Central memory CD8-positive, alpha-beta T cell (primary cell): Measurements from ENCODE around the gene EEA1.

Experiments
- ATAC-seq: fragments of 150-1000 bp; cut with Tn5 transposase; replicated peaks from 2 replicates; pipeline ENCODE4 v1.10.0; 2022; ENCODE audit warnings: mild to moderate bottlenecking, moderate FRiP score, moderate number of reproducible peaks; ENCODE audit not compliant: poor library complexity, severe bottlenecking; ENCODE audit errors: extremely low read depth
- DNase-seq, 2 donors: peaks; one replicate each; pipeline ENCODE4 v3.0.0; 2021; ENCODE audit warnings: low spot score in 2 of 2
- H3K27ac Mint-ChIP-seq: one replicate; pipeline ENCODE4 v1.8.0; 2022; ENCODE audit warnings: low read depth, mild to moderate bottlenecking, moderate library complexity, mixed read lengths
- H3K27me3 Mint-ChIP-seq: one replicate; pipeline ENCODE4 v1.8.0; 2022; ENCODE audit warnings: mixed read lengths
- H3K36me3 Mint-ChIP-seq: one replicate; pipeline ENCODE4 v1.8.0; 2022; ENCODE audit warnings: mild to moderate bottlenecking, moderate library complexity, mixed read lengths; ENCODE audit not compliant: insufficient read depth
- H3K4me1 Mint-ChIP-seq: one replicate; pipeline ENCODE4 v1.8.0; 2022; ENCODE audit warnings: mixed read lengths
- H3K4me3 Mint-ChIP-seq: one replicate; pipeline ENCODE4 v1.8.0; 2022; ENCODE audit warnings: mild to moderate bottlenecking, moderate library complexity, mixed read lengths
- H3K9me3 Mint-ChIP-seq: one replicate; pipeline ENCODE4 v1.8.0; 2022; ENCODE audit warnings: mixed read lengths

Gene EEA1

DNA sequence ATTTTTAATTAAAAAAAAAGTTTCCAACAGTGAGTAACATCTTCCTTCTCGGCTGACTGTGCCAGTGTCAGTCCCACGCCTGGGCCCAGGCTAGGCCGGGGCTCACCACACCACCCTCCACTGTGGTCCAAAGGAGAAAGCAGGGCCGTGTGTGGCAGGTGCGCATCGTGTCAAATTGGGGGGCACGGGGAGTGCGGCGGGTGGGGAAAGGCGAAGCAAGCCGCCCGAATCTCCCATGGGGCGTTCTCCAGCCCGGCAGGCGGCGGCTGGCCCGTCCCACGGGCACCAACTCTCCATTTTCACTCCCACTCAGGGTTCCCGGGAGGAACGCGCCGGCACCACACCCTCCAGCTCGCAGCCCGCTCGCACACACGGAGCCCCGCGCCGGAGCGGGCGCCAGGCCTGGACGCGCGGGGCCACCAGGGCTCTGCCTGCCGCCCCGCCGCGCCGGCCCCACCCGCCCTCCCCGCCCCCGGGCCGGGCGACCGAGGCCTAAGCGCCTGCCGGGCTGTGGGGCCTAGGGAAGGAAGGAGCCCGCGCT, 604 bp downstream of the EEA1 start:
- H3K36me3 Mint-ChIP-seq = peaks cover 12% of the 10 kb centered on the region
- peak overlapping the region; percentile 78 for H3K4me3 Mint-ChIP-seq
- no peaks in the 10 kb centered on the region for H3K27me3 Mint-ChIP-seq
- peak overlapping the region; percentile 81 for H3K27ac Mint-ChIP-seq
- H3K4me1 Mint-ChIP-seq = peaks cover 24% of the 10 kb centered on the region
- peak; percentile 4 for ATAC-seq
- DNase-seq = peak; percentile 19 to 20
- H3K9me3 Mint-ChIP-seq = no peaks in the 10 kb centered on the region

DNA sequence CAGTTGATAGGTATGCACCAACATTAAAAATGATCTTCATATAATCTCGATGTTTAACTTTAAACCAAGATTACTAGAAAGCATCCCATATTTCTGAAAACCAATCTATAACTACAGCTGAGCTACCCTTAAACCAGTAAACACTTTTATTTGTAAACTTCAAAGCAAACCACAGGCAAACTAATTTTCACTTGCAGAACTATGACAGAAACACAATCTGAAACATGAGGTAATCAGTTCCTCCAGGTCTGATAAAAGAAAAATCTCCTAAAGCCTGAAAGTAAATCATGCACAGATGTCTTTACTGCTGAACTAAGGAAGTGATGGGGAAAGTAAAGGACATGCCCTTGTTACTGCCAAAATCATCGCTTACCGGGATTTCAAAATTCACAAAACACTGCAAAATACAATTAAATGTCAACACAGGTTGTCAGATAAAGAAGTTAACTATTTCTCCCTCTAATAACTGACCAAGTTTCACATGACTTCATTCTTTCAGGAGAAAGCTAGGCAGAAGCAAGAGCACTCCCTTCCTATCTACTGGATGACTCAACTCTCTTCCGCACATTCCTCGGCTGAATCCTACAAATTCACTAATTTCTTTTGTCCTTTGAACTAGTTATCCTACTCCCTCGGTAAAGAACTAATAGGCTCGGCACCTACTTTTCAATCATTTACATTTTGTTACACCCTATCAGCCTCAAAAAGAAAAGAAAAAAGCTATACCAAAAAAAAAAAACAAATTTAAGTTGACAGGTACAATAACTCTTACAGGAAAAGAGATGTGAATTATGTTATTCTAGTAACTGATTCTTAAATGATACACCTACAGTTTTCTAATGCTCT, 1.4 kb downstream of the EEA1 start:
- Mint-ChIP-seq H3K4me1 (peaks cover 29% of the 10 kb centered on the region), H3K27ac (peak overlapping the region; percentile 81), H3K4me3 (peak overlapping the region; percentile 78), H3K9me3 (no peaks in the 10 kb centered on the region), H3K27me3 (no peaks in the 10 kb centered on the region), H3K36me3 (peaks cover 12% of the 10 kb centered on the region)
- ATAC-seq = no peak
- DNase-seq = no peak

DNA sequence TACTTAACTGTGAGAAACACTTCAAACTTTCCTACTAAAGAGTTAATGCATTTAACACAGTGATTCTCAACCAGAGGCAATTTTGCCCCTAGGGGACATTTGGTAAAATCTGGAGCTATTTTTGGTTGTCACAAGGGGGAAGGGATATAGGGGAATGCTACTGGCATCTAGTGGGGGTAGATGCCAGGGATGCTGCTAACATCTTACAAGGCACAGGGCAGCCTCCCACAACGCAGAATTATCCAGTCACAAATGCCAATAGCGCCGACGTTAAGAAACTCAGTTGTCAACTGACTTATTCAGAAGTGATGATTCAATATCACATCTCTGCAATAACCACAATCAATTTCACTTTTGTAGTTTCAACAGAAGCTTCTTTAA, 2.0 kb downstream of the EEA1 start:
- DNase-seq (no peak), ATAC-seq (no peak)
- H3K4me3 Mint-ChIP-seq = peak overlapping the region; percentile 78
- H3K27ac Mint-ChIP-seq = peak overlapping the region; percentile 81
- peaks cover 32% of the 10 kb centered on the region for H3K4me1 Mint-ChIP-seq
- no peaks in the 10 kb centered on the region for H3K9me3 Mint-ChIP-seq
- H3K36me3 Mint-ChIP-seq = peaks cover 12% of the 10 kb centered on the region
- no peaks in the 10 kb centered on the region for H3K27me3 Mint-ChIP-seq

DNA sequence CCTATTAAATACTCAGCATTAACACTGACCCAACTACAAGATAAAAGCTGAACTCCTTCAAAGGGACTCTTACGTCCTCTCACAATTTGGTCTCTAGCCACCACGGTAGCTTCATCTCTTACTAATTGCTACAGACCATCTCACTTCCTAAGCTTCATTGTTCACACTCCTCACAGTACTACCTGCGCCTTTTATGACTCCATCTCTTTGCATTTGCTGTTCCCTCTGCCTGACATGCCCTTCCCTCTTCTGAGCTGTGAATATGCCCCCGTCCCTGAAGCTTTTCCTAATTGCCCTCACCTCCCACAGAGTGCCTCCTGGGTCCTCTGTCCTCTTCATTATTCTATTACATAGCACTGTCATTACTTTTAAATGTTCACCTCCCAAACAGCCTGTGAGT, 2.5 kb downstream of the EEA1 start:
- Mint-ChIP-seq H3K27ac (peak overlapping the region; percentile 81), H3K27me3 (no peaks in the 10 kb centered on the region), H3K4me1 (peaks cover 35% of the 10 kb centered on the region), H3K36me3 (peaks cover 12% of the 10 kb centered on the region), H3K4me3 (no peak overlapping the region), H3K9me3 (no peaks in the 10 kb centered on the region)
- ATAC-seq (no peak), DNase-seq (no peak)

DNA sequence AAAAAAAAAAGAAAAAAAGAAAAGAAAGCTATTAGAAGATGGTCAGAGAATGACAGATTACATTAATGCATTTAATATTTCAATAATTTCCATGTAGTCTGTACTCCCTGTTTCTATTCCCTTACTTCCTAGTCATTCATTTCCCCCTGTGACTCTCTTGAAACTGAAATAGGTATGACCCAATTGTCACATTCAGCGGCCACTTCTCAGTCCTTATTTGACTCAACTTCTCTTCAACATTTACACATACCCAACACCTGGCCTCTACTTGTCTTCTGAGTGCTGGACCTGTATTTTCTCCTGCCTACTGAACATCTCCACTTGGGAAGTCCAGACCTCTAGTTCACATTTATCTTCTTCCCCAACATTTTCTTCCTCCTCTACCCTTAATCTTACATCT, 7.2 kb downstream of the EEA1 start:
- H3K4me3 Mint-ChIP-seq = no peak overlapping the region
- H3K27me3 Mint-ChIP-seq = no peaks in the 10 kb centered on the region
- no peak for DNase-seq
- no peak for ATAC-seq
- peaks cover 20% of the 10 kb centered on the region for H3K4me1 Mint-ChIP-seq
- no peaks in the 10 kb centered on the region for H3K9me3 Mint-ChIP-seq
- H3K36me3 Mint-ChIP-seq = no peaks in the 10 kb centered on the region
- no peak overlapping the region for H3K27ac Mint-ChIP-seq

DNA sequence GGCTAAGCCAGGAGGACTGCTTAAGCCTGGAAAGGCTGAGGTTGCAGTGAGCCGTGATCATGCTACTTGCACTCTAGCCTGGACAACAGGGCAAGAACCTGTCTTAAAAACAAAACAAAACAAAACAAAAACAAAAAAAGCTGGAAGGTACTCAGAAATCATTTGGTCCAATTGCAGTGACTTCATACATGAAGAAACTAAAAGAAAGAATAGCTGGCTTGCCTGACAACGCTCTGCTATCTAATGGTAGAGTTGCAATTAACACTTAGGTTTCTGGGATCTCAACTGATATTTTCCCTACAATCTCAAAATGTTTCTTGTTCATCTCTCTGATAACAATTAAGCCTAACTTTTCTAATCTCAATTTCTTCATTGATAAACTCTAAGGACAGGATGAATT, 13.7 kb downstream of the EEA1 start:
- Mint-ChIP-seq H3K4me1 (peaks cover 19% of the 10 kb centered on the region), H3K9me3 (no peaks in the 10 kb centered on the region), H3K4me3 (no peak overlapping the region), H3K27me3 (no peaks in the 10 kb centered on the region), H3K27ac (no peak overlapping the region), H3K36me3 (no peaks in the 10 kb centered on the region)
- no peak for ATAC-seq
- no peak for DNase-seq

DNA sequence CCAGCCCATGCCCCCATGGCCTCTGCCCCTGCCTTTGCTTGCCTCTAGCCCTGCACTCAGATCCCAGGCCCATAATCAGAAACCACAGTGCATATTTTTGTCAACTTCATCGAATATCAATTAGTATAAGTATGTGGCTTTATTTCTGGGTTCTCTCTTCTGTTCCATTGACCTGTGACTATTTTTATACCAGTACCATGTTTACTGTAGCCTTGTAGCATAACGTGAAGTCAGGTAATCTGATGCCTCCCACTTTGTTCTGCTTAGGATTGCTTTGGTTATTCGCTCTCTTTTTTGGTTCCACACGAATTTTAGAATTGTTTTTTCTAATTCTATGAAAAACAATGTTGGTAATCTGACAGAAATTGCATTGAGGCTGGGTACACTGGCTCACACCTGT, 14.9 kb downstream of the EEA1 start:
- H3K4me1 Mint-ChIP-seq = peaks cover 19% of the 10 kb centered on the region
- DNase-seq (no peak), ATAC-seq (no peak)
- H3K4me3 Mint-ChIP-seq = no peak overlapping the region
- H3K27me3 Mint-ChIP-seq = no peaks in the 10 kb centered on the region
- H3K36me3 Mint-ChIP-seq = no peaks in the 10 kb centered on the region
- H3K9me3 Mint-ChIP-seq = no peaks in the 10 kb centered on the region
- H3K27ac Mint-ChIP-seq = no peak overlapping the region

DNA sequence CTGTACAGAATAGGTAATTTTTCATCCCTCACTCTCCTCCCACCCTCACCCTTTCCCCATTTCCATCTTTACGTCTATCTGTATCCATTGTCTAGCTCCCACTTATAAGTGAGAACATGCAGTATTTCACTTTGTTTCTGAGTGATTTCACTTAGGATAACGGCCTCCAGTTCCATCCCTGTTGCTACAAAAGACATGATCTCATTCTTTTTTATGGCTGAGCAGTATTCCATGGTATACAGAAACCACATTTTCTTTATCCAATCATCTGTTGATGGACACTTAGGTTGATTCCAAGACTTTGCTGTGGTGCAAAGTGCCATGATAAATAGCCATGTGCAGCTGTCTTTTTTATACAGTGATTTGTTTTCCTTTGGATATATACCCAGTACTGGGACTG, 16.4 kb downstream of the EEA1 start:
- peaks cover 24% of the 10 kb centered on the region for H3K4me1 Mint-ChIP-seq
- DNase-seq = no peak
- H3K27ac Mint-ChIP-seq = no peak overlapping the region
- no peaks in the 10 kb centered on the region for H3K9me3 Mint-ChIP-seq
- H3K27me3 Mint-ChIP-seq = no peaks in the 10 kb centered on the region
- H3K4me3 Mint-ChIP-seq = no peak overlapping the region
- no peaks in the 10 kb centered on the region for H3K36me3 Mint-ChIP-seq
- ATAC-seq = no peak

DNA sequence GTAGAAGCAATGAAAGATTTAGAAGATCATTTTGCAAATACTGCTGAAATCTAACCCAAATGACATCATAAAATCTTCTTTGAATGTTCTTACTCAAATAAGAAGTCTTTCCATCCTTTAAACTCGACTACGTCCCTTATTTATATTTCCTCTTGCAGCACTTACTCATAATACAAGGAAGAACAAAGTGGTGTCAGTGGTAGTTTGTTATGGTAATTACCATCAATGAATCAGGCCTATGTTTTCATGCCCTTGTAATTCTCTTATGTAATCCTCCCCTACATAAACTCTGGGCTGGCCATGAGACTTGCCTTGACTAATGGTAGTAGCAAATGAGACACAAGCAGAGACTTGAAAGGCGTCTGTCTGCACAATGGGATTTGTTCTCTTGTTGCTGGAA, 17.0 kb downstream of the EEA1 start:
- Mint-ChIP-seq H3K4me1 (peaks cover 30% of the 10 kb centered on the region), H3K27ac (no peak overlapping the region), H3K36me3 (no peaks in the 10 kb centered on the region), H3K27me3 (no peaks in the 10 kb centered on the region), H3K9me3 (no peaks in the 10 kb centered on the region), H3K4me3 (no peak overlapping the region)
- DNase-seq (no peak), ATAC-seq (no peak)

DNA sequence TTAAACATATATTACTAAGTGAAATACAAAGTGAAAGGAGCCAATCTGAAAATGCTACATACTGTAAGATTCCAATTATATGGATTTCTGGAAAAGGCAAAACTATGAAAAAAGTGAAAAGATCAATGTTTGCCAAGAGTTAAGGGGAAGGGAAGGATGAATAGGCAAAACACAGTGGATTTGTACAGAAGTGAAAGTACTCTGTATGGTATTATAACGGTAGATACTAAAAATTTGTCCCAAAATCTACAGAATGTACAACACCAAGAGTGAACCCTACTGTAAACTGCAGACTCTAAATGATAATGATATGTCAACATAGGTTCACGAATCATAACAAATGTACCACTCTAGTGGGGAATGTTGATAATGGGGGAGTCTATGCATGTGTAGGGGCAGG, 17.8 kb downstream of the EEA1 start:
- H3K4me1 Mint-ChIP-seq = peaks cover 31% of the 10 kb centered on the region
- DNase-seq = no peak
- no peak overlapping the region for H3K27ac Mint-ChIP-seq
- H3K36me3 Mint-ChIP-seq = no peaks in the 10 kb centered on the region
- H3K4me3 Mint-ChIP-seq = no peak overlapping the region
- no peak for ATAC-seq
- H3K27me3 Mint-ChIP-seq = no peaks in the 10 kb centered on the region
- H3K9me3 Mint-ChIP-seq = no peaks in the 10 kb centered on the region

DNA sequence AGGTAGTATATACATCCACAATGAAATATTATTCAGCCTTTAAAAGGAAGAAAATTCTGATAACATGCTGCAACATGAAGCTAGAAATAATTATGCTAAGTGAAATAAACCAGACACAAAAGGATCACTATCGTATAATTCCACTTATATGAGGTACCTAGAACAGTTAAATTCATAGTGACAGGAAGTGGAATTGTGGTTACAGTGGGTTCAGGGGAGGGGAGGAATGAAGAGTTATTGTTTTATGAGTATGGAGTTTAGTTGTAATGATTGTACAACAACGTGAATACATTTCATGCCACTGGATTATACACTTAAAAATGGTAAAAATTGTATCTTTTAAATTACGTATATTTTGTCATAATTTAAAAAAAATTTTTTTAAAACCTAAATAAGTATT, 21.0 kb downstream of the EEA1 start:
- H3K27ac Mint-ChIP-seq = no peak overlapping the region
- no peak for DNase-seq
- H3K27me3 Mint-ChIP-seq = no peaks in the 10 kb centered on the region
- H3K4me3 Mint-ChIP-seq = no peak overlapping the region
- peaks cover 31% of the 10 kb centered on the region for H3K4me1 Mint-ChIP-seq
- H3K9me3 Mint-ChIP-seq = no peaks in the 10 kb centered on the region
- peak; percentile 65 for ATAC-seq
- no peaks in the 10 kb centered on the region for H3K36me3 Mint-ChIP-seq

DNA sequence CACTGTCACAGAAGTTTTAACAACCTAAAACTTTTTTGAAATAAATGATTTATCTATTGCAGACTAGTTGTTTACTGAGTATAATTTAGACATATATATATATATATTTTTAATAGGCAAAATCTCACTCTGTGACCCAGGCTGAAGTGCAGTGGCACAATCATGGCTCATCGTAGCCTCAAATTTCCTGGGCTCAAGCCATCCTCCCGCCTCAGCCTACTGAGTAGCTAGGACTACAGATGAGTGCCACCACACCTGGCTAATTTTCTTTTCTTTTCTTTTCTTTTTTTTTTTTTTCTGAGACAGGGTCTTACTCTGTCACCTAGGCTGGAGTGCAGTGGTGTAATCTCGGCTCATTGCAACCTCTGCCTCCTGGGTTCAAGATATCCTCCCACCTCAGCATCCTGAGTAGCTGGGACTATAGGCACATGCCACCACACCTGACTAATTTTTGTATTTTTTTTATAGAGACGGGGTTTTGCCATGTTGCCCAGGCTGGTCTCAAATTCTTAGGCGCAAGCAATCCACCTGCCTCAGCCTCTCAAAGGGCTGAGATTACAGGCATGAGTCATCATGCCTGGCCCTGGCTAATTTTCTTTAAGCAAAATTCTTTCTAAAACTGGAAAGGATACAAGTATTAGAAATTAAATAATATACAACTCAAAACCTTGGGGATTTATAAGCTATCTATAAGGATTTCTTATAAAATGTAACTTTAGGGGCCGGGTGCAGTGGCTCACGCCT, 23.1 kb downstream of the EEA1 start:
- ATAC-seq = no peak
- no peaks in the 10 kb centered on the region for H3K27me3 Mint-ChIP-seq

More for the DNA sequence above, 23.1 kb downstream of the EEA1 start:
- Mint-ChIP-seq H3K4me3 (no peak overlapping the region), H3K36me3 (no peaks in the 10 kb centered on the region), H3K4me1 (peaks cover 18% of the 10 kb centered on the region), H3K27ac (no peak overlapping the region), H3K9me3 (no peaks in the 10 kb centered on the region)
- no peak for DNase-seq
